Heart left ventricle (tissue), 13 donors: Measurements from ENCODE around the gene ANKRD18B.

Experiments
- POLR2A ChIP-seq, 2 donors: fragments of 450-650 bp; IDR thresholded peaks; one replicate each; pipeline ENCODE4 v1.6.1; 2017; ENCODE audit warnings: antibody characterized with exemption in 2 of 2, mild to moderate bottlenecking in 2 of 2, moderate library complexity in 2 of 2
- TF ChIP-seq, protein P1 (sequence below), 12 donors: fragments of 200-600 bp; sonication (generic) in 4 of 12; IDR thresholded peaks; one replicate each; pipeline versions ENCODE4 v1.5.0 to v1.8.0; 2018 to 2022; ENCODE audit warnings: antibody characterized with exemption in 12 of 12, mild to moderate bottlenecking in 5 of 12
- donor health status: ischemic (EF 13 %, LVEDD 7.1; RV severe dilation, severe dysfunction).
- donor health status: DM: no; HTN: yes; CAD: no.
- donor health status: DM: no; HTN: no; CAD: no.
- donor health status: ischemic (EF 25% LVEDD 6.9; RV normal size, moderate dysfunction).
- donor health status: ischemic (EF 25% LVEDD 5.7; RV mildly dilated, moderate dysfunction).
- donor health status: ischemic (EF 35%, LVEDD 5.7; RV mildly dilated, moderate dysfunction).
- donor health status: nonischemic (EF 11% LVEDD 7.7; RV severe dilation, severe dysfunction).
- donor health status: DM: yes; HTN: yes; CAD: no.
- donor health status: PGD.
- donor health status: ischemic (EF 29% LVEDD 5.4; RV normal size, mild dysfunction).
- donor health status: nonischemic (EF 23%, LVEDD 6.1; RV moderate dilation, normal function).

DNA sequence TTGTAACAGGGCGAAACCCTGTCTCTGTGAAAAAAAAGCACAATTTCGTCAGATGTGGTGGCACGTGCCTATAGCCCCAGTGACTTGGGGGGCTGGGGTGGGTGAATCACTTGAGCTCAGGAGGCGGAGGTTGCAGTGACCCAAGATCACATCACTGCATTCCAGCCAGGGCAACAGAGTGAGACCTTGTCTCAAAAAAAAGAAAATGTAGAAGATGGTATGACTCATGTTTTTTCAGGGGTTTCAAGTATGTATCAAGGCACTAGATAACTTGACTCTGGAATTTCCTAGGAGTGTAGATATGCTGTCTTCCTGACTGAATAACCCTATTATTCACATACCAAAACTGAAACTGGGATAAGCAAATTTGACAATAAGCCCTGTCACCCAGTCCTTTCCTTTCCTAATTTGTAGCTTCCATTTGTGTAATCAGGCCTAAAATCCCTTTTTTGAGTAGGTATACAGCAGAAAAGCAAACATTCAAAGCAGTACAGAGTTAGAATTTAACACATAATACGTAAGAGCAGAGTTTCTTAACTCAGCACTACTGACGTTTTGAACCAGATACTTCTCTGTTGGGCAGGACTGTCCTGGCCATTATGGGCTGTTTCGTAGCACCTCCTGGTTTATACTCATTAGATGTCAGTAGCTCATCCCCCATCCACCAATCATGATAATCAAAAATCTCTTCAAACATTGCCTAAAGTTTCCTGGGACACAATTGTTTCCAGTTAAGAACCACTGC lies 17.3 kb upstream of the ANKRD18B start:
- TF ChIP-seq, protein P1, sequence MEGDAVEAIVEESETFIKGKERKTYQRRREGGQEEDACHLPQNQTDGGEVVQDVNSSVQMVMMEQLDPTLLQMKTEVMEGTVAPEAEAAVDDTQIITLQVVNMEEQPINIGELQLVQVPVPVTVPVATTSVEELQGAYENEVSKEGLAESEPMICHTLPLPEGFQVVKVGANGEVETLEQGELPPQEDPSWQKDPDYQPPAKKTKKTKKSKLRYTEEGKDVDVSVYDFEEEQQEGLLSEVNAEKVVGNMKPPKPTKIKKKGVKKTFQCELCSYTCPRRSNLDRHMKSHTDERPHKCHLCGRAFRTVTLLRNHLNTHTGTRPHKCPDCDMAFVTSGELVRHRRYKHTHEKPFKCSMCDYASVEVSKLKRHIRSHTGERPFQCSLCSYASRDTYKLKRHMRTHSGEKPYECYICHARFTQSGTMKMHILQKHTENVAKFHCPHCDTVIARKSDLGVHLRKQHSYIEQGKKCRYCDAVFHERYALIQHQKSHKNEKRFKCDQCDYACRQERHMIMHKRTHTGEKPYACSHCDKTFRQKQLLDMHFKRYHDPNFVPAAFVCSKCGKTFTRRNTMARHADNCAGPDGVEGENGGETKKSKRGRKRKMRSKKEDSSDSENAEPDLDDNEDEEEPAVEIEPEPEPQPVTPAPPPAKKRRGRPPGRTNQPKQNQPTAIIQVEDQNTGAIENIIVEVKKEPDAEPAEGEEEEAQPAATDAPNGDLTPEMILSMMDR (IDR thresholded peaks at IDR 0.05): no peak
- no peak for TF ChIP-seq POLR2A (IDR thresholded peaks at IDR 0.05)
